A549 (cell line): ENCODE data around the gene H2BK1. TPM values are rescaled to one million over a fixed set of nuclear protein-coding genes. Genes with fewer than 3 reads are reported as not detected.

ENCODE experiments used
- ATAC-seq, 2 experiments: fragments of 200-7000 bp in 1 of 2; fragments of >200 bp in 1 of 2; cut with Nextera tagmentation in 1 of 2; cut with Tn5 transposase in 1 of 2; 3 replicates each; pipeline versions ENCODE4 v1.8.0 to v1.9.1; 2018 to 2020; ENCODE audit warnings: mild to moderate bottlenecking in 1 of 2, moderate library complexity in 1 of 2
- CTCF ChIA-PET: fragments of 300-600 bp; sonication (Branson Sonifier 250); formaldehyde crosslinking; extraction: SDS; loops from one replicate; lab custom pipeline; 2021; ENCODE audit warnings: antibody characterized with exemption, inconsistent platforms; lab: Yijun Ruan, JAX
- POLR2A ChIA-PET: fragments of 350-600 bp; formaldehyde crosslinking; extraction: SDS; loops from one replicate; lab custom pipeline; 2021; ENCODE audit warnings: antibody characterized with exemption, inconsistent platforms; lab: Yijun Ruan, JAX
- DNase-seq, 2 experiments: peaks; one replicate each; pipeline versions ENCODE4 v3.0.0 to v3.0.0-alpha.2; 2011 to 2016; ENCODE audit warnings: low read depth in 1 of 2, low spot score in 1 of 2
- FAIRE-seq: peaks from 2 replicates; lab custom pipeline; 2011; peaks lifted over from hg19 to GRCh38; lab: Jason Lieb, UNC
- H3K27ac ChIP-seq, 2 experiments: fragments of >200 bp; sonication (Bioruptor Twin); formaldehyde crosslinking; 3 replicates each; pipeline ENCODE4 v1.5.1; 2016 to 2017
- H3K4me1 ChIP-seq: fragments of >200 bp; sonication (Bioruptor Twin); formaldehyde crosslinking; 3 replicates; pipeline ENCODE4 v1.6.1; 2016
- H3K4me2 ChIP-seq: fragments of >200 bp; sonication (Bioruptor Twin); formaldehyde crosslinking; 3 replicates; pipeline ENCODE4 v1.6.1; 2016
- H3K4me3 ChIP-seq: fragments of >200 bp; sonication (Bioruptor Twin); formaldehyde crosslinking; 3 replicates; pipeline ENCODE4 v1.5.1; 2016
- H3K9me3 ChIP-seq: fragments of >200 bp; sonication (Bioruptor Twin); formaldehyde crosslinking; 3 replicates; pipeline ENCODE4 v1.6.1; 2016
- BCL3 ChIP-seq: fragments of >200 bp; sonication (Bioruptor Twin); formaldehyde crosslinking; IDR thresholded peaks from 3 replicates; pipeline ENCODE4 v1.6.1; 2016
- BHLHE40 ChIP-seq: IDR thresholded peaks from 2 replicates; pipeline ENCODE4 v1.6.1; 2012; ENCODE audit warnings: low read depth, low read length, inconsistent platforms
- CBX8 ChIP-seq: fragments of 200-600 bp; sonication (generic); IDR thresholded peaks from 2 replicates; pipeline ENCODE4 v1.6.1; 2016
- CHD2 ChIP-seq: fragments of 150-350 bp; IDR thresholded peaks from 2 replicates; pipeline ENCODE4 v1.6.1; 2014; ENCODE audit warnings: low read length; ENCODE audit not compliant: partially characterized antibody
- CHD4 ChIP-seq: fragments of 200-600 bp; sonication (generic); IDR thresholded peaks from 2 replicates; pipeline ENCODE4 v1.6.1; 2016; ENCODE audit warnings: antibody characterized with exemption, mild to moderate bottlenecking, borderline replicate concordance
- ESRRA ChIP-seq: fragments of 150-350 bp; IDR thresholded peaks from 2 replicates; pipeline ENCODE4 v1.6.1; 2014; ENCODE audit warnings: mild to moderate bottlenecking, low read length, borderline replicate concordance
- FOXS1 ChIP-seq: fragments of 250-450 bp; sonication (Bioruptor Pico); IDR thresholded peaks from 2 replicates; pipeline ENCODE4 v1.5.0; 2020; ENCODE audit warnings: mild to moderate bottlenecking, moderate library complexity
- GATA3 ChIP-seq: IDR thresholded peaks from 2 replicates; pipeline ENCODE4 v1.6.1; 2012; ENCODE audit warnings: borderline replicate concordance
- HES2 ChIP-seq: fragments of >200 bp; sonication (Bioruptor Twin); formaldehyde crosslinking; IDR thresholded peaks from 2 replicates; pipeline ENCODE4 v1.6.1; 2016
- JUNB ChIP-seq: fragments of >200 bp; sonication (Bioruptor Twin); formaldehyde crosslinking; IDR thresholded peaks from 2 replicates; pipeline ENCODE4 v1.6.1; 2016
- KDM1A ChIP-seq: fragments of 200-600 bp; sonication (generic); IDR thresholded peaks from 2 replicates; pipeline ENCODE4 v1.6.1; 2016; ENCODE audit warnings: low read depth, mild to moderate bottlenecking
- MAFK ChIP-seq: fragments of 450-650 bp; IDR thresholded peaks from 2 replicates; pipeline ENCODE4 v1.6.1; 2014; ENCODE audit not compliant: partially characterized antibody
- MAX ChIP-seq: IDR thresholded peaks from 2 replicates; pipeline ENCODE4 v1.6.1; 2012
- MAZ ChIP-seq: fragments of 150-350 bp; IDR thresholded peaks from 2 replicates; pipeline ENCODE4 v1.6.1; 2014; ENCODE audit warnings: antibody characterized with exemption, low read depth, low read length, borderline replicate concordance
- NR3C1 ChIP-seq: fragments of >200 bp; sonication (Bioruptor Twin); formaldehyde crosslinking; IDR thresholded peaks from 3 replicates; pipeline ENCODE4 v1.6.1; 2017
- POLR2AphosphoS2 ChIP-seq: conservative IDR thresholded peaks from 2 replicates; pipeline ENCODE4 v1.6.1; 2012; ENCODE audit warnings: low read length, improper control_type of control experiment, inconsistent platforms
- RAD21 ChIP-seq, 2 experiments: fragments of >200 bp in 1 of 2; sonication (Bioruptor Twin) in 1 of 2; formaldehyde crosslinking in 1 of 2; IDR thresholded peaks in 1 of 2; conservative IDR thresholded peaks in 1 of 2; 2 replicates in 1 of 2; 3 replicates in 1 of 2; pipeline ENCODE4 v1.6.1; 2012 to 2018; ENCODE audit warnings: inconsistent platforms in 1 of 2
- RCOR1 ChIP-seq: fragments of 150-350 bp; IDR thresholded peaks from 2 replicates; pipeline ENCODE4 v1.6.1; 2014; ENCODE audit warnings: antibody characterized with exemption, low read length, low read depth
- SMC3 ChIP-seq: fragments of >200 bp; sonication (Bioruptor Twin); formaldehyde crosslinking; IDR thresholded peaks from 3 replicates; pipeline ENCODE4 v1.6.1; 2018; ENCODE audit warnings: inconsistent platforms
- TP53 ChIP-seq: fragments of 250-450 bp; sonication (Bioruptor Pico); IDR thresholded peaks from 2 replicates; pipeline ENCODE4 v1.5.0; 2021; ENCODE audit warnings: mild to moderate bottlenecking, moderate library complexity
- ZFP36 ChIP-seq: fragments of 450-650 bp; IDR thresholded peaks from 2 replicates; pipeline ENCODE4 v1.6.1; 2014; ENCODE audit warnings: borderline replicate concordance; ENCODE audit not compliant: partially characterized antibody
- ZSCAN20 ChIP-seq: fragments of 250-450 bp; sonication (Bioruptor Pico); IDR thresholded peaks from 2 replicates; pipeline ENCODE4 v1.8.0; 2022; ENCODE audit warnings: mild to moderate bottlenecking, moderate library complexity
- WGBS: methylation state at CpG from one replicate; pipeline ENCODE4 v1.1.6; 2017; ENCODE audit errors: missing lambda C conversion rate; 5-methylcytosine and 5-hydroxymethylcytosine counted together
- polyA plus RNA-seq, 4 experiments: library from polyadenylated mRNA; depleted of rRNA in 3 of 4; stranded (reverse); fragments of >200 nt; fragmentation: RNase III in 1 of 4; extraction: RNeasy Plus Mini Kit Qiagen cat#74134 plus additional on column Dnase treatment in 1 of 4; gene quantifications; 2 replicates in 3 of 4; 3 replicates in 1 of 4; pipeline ENCODE4 v1.2.3, GENCODE V29; 2011 to 2017

Gene H2BK1
- polyA plus RNA-seq, 2 of the 4 experiments (the other 2 are of a cell fraction) = not detected

- Histone ChIP-seq H3K4me3 (no peak overlapping the region), H3K27ac (no peak overlapping the region), H3K4me2 (no peak overlapping the region), H3K9me3 (no peaks in the 10 kb centered on the region), H3K4me1 (peaks cover 21% of the 10 kb centered on the region; the same call in 2 of the 3 replicates)
- ATAC-seq (no peak), FAIRE-seq (no peak), DNase-seq (no peak)
- ChIA-PET POLR2A (no interaction called here), CTCF (interaction anchor here (1.0 to 6.5 kb wide), 3 partner anchors 10 to 111 kb away, joined by 3 to 69 read pairs (median 4); no protein-coding TSS in a partner anchor)
- WGBS = 96% methylated on average over 28 of the region's 28 CpGs
- TF ChIP-seq MAFK (no peak), FOXS1 (CRISPR knock-in tag) (no peak), BHLHE40 (no peak), TP53 (no peak), POLR2AphosphoS2 (no peak), JUNB (no peak), CBX8 (no peak), SMC3 (no peak), GATA3 (no peak), HES2 (no peak)
These were observed 25.0 kb upstream of the H2BK1 start for GRCh38 chr7:151235091-151235787.

- H3K4me3 ChIP-seq = peak overlapping the region; percentile 78
- CTCF ChIA-PET = interaction anchor here (0.9 to 6.5 kb wide), 6 partner anchors 11 to 123 kb away, joined by 3 to 69 read pairs (median 4); no protein-coding TSS in a partner anchor
- H3K27ac ChIP-seq = no peak overlapping the region; a peak in 1 of 6 replicates
- no peak for FAIRE-seq
- no peak for DNase-seq
- peak overlapping the region; percentile 91 for H3K4me2 ChIP-seq
- 85% methylated on average over 9 of the region's 9 CpGs for WGBS
- ATAC-seq = no peak
- POLR2A ChIA-PET = no interaction called here
- no peaks in the 10 kb centered on the region for H3K9me3 ChIP-seq
- TF ChIP-seq GATA3 = no peak
- no peak for TF ChIP-seq POLR2AphosphoS2
- no peak for TF ChIP-seq MAX
- no peak for TF ChIP-seq ESRRA
- TF ChIP-seq ZSCAN20 (CRISPR knock-in tag) = no peak
- no peak for TF ChIP-seq ZFP36
- TF ChIP-seq KDM1A = no peak
- TF ChIP-seq BCL3 = no peak
- TF ChIP-seq RAD21 (conservative IDR thresholded peaks at IDR 0.05 in 1 of 2, IDR thresholded peaks at IDR 0.05 in 1 of 2) = no peak
- TF ChIP-seq RCOR1 = no peak
- TF ChIP-seq CHD4 = no peak
- peaks cover 19% of the 10 kb centered on the region; the same call in 2 of the 3 replicates for H3K4me1 ChIP-seq
These were observed 23.5 kb upstream of the H2BK1 start for GRCh38 chr7:151233804-151234203.

GRCh38 chr7:151232917-151233701 lies 22.8 kb upstream of the H2BK1 start:
- Histone ChIP-seq H3K4me2 (peak overlapping the region; percentile 91), H3K4me3 (peak overlapping the region; percentile 78), H3K4me1 (peaks cover 23% of the 10 kb centered on the region), H3K9me3 (no peaks in the 10 kb centered on the region), H3K27ac (peak overlapping the region; percentile 86 to 96)
- TF ChIP-seq MAFK (peak; percentile 38), CHD2 (no peak), MAZ (no peak), NR3C1 (no peak)
- FAIRE-seq = no peak
- POLR2A ChIA-PET = interaction anchor here (0.9 to 1.7 kb wide), 6 partner anchors 9 to 109 kb away, joined by 3 to 9 read pairs (median 4); no protein-coding TSS in a partner anchor
- CTCF ChIA-PET = interaction anchor here (0.6 to 6.5 kb wide), 5 partner anchors 12 to 122 kb away, joined by 3 to 69 read pairs (median 5); no protein-coding TSS in a partner anchor
- peak; percentile 58 to 81 for ATAC-seq
- peak; percentile 56 to 72 for DNase-seq
- WGBS = 25% methylated on average over 24 of the region's 36 CpGs
